GM03348 (cell line): ENCODE results near the gene CLCF1.
"Not testable (repeated sequence)": the region's sequence is repeated elsewhere in the genome, so short reads cannot be mapped to it uniquely, and the experiment has no call there.

Experiments used
- DNase-seq: peaks from one replicate; pipeline ENCODE4 v3.0.0; 2012; ENCODE audit warnings: low spot score

CLCF1 gene

DNA sequence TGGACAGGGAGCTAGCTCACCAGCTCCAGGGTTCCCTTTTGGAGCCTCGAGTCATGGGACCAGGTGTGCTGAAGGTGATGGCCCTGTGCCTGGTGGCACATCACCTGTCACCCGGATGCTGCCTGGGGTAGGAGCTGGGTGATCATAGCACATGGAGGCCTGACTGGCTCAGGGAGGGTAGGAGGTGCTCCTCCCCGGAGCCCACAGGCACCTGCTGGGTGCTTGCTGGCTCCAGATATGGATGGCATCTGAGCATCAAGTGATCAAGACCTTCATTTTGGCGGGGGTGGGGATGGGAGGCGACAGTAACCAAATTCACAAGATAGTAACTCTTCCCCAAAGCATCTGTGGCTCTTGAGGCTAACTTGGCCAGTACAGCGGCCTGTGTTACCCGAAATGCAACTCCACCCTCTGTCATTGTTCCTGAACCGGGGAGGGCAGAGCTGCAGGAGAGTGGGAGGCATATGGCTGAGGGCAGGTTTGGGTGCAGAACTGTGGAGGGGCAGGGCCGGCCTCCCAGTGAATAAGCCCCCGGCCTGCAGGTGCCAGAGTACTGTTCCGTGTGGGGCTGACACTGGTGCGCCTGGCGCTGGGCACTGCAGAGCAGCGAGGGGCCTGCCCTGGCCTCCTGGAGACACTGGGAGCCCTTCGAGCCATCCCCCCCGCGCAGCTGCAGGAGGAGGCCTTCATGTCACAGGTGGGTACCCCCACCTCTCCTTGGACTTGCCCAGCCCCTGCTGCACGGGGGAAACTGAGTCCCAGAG is 35.2 kb upstream of the CLCF1 start:
- no peak for DNase-seq

DNA sequence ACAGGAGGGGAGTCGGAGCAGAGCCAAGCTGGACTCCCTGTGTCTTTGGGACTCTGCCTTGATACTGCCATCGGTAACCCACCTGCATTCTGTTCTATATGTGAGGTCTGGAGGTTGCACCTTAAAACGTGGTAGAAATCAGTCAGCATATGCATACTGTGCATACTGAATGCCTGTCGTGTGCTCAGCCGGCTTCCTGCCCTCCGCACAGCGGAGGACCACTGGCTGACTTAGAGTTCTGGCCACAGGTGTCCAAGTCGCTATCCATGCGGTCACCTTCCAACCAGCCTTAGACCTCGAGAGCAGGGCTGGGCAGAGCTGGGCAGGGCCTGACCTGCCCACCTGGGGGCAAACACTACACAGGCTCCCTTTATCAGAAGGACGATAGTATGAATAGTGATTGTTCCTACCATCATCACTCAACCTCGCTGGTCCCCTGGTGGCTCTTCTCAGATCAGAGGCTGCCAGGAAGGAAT is 34.3 kb upstream of the CLCF1 start:
- no peak for DNase-seq

DNA sequence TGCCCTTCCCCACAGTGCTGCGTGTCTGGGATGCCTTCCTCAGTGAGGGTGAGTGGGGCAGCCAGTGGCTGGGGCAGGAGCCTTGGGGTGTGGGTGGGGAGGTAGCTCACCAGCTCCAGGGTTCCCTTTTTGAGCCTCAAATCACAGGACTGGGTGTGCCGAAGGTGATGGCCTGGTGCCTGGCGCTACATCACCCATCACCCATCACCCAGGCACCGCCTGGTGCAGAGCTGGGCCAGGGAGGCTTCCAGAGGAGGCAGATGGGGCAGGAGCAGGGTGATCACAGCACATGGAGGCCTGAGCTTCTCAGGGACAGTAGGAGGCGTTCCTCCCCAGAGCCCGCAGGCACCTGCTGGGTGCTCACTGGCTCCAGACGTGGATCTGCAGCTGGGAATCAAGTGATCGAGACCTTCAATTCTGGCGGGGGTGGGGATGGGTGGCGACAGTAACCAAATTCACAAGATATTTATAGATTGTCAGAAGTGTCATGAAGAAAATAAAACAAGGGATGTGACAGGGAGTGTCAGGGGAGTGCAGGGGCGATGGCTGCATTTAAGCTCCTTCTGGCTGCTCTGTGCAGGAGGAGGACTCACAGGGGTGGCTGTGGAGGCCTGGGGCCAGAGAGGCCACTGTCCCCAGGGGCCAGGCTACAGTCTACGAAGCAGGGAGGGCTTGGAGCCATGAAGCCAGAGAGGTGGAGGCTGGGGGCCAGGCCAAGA is 33.7 kb upstream of the CLCF1 start:
- DNase-seq: no peak

DNA sequence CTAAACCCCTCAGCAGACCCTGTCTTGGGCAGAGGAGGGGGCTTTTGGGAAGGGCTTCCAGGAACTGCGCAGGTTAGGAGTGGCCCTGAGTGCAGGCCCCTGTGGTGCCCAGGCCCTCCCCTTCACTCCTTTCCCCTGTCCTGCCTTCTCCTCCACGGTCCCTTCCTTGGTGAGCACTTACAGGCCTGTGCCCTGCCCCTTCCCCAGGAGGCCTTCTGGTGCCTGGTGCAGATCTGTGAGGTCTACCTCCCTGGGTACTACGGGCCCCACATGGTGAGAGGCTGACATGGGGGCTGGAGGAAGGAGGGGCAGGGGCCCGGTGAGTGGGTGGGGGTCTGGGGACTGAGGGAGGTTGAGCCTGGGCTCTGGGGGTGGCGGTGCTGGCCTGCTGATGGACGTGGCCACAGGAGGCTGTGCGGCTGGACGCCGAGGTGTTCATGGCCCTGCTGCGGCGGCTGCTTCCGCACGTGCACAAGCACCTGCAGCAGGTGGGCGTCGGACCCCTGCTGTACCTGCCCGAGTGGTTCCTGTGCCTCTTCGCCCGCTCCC is 33.1 kb upstream of the CLCF1 start:
- DNase-seq: no peak

DNA sequence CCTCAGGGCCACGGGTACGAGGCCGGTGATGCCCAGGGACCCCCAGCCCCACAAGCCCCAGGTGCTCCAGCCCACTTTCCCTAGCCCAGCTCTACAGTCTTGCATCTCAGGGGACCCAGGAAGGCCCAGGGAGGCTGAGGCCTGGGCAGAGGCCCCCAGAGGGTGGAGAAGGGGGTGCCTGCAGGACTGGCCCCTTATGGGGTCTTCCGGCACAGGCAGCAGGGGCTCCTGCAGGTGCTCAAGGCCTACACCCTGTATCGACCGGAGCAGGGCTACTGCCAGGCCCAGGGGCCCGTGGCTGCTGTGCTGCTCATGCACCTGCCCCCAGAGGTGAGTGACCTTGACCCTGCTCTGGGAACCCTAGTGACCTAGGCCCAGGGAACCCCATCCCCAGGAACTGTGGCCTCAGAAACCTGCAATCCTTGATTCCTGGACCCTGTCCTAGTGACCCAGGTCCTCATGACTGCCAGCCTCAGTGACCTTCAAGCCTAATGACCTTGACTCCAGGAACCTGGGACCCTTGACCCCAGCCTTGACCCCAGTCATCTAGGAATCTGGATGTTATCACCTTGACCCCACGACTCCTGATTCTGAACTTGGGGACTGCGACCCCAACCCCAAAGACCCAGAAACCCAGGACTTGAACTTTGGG is 32.4 kb upstream of the CLCF1 start:
- DNase-seq: no peak

DNA sequence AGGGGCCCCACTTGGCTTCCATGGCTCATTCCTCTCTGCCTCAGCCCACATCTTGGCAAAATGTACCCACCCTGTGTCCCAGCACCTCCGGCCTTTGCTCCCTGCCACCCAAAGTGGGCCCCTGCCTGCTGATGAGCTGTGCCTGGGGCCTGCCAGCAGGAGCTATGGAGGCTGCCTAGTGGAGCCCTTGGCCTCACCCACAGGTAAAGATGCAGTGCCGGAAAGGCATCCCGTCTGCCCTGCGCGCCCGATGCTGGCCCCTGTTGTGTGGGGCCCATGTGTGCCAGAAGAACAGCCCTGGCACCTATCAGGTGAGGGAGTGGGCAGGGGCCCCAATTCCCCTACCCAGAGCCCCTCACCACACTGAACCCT is 31.8 kb upstream of the CLCF1 start:
- DNase-seq: no peak

DNA sequence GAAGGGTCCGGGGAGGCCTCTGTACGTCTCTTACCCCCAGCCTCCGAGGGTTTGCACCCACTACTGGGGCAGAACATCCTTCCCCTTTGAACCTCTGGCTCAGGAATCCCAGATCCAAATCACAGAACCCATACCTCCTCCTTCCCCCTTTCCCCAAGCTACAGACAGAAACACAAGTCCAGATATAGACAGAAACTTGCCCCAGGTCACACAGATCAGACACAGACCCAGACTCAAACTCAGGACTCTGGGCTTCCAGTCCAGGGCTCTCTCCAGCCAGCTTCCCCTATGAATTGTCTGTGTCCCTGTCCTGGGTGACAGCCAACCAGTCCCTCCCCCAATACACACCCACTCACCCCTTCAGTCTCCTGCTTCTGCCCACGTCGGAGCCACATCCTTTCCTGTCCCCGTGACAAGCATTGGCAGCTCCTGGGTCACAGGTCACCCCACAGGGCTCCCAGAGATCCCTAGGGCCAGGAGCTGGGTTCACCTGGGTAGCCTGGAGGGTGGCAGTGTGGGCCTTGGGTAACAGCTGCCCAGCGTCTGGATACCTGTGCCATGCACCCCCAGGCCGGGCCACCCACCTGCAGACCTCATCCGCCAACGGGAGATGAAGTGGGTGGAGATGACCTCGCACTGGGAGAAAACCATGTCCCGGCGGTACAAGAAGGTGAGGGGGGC is 31.3 kb upstream of the CLCF1 start:
- DNase-seq: no peak

DNA sequence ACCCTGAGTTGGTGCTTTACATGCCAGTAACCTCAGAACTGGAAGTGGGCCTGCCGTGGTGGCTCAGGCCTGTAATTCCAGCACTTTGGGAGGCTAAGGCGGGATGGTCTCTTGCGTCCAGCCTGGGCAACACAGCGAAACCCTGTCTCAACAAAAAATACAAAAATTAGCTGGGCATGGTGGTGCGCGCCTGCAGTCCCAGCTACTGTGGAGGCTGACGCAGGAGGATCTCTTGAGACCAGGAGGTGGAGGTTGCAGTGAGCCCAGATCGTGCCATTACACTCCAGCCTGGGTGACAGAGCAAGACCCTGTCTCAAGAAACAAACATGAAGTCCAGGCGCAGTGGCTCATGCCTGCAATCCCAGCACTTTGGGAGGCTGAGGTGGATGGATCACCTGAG is 29.7 kb upstream of the CLCF1 start:
- not testable (repeated sequence) for DNase-seq

DNA sequence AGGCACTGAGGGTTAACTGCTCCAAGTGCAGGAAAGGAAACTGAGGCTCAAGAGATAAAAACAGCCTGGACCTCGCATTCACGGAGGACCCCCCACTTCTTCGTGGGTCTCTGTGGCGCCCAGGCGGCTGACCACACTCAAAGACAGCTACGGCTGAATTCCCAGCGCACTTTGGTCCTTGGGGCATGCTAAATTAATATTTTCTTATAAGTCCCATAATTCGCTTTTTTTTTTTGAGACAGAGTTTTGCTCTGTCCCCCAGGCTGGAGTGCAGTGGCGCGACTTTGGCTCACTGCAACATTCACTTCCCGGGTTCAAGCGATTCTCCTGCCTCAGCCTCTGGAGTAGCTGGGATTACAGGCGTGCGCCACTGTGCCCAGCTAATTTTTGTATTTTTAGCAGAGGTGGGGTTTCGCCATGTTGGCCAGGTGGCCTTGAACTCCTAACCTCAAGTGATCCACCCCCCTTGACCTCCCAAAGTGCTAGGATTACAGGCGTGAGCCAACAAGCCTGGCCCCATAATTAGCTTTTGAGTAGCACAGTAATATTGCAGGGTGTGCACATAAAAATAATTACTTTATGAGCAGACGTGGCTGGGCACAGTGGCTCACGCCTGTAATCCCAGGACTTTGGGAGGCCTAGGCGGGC is 28.9 kb upstream of the CLCF1 start:
- DNase-seq: not testable (repeated sequence)

DNA sequence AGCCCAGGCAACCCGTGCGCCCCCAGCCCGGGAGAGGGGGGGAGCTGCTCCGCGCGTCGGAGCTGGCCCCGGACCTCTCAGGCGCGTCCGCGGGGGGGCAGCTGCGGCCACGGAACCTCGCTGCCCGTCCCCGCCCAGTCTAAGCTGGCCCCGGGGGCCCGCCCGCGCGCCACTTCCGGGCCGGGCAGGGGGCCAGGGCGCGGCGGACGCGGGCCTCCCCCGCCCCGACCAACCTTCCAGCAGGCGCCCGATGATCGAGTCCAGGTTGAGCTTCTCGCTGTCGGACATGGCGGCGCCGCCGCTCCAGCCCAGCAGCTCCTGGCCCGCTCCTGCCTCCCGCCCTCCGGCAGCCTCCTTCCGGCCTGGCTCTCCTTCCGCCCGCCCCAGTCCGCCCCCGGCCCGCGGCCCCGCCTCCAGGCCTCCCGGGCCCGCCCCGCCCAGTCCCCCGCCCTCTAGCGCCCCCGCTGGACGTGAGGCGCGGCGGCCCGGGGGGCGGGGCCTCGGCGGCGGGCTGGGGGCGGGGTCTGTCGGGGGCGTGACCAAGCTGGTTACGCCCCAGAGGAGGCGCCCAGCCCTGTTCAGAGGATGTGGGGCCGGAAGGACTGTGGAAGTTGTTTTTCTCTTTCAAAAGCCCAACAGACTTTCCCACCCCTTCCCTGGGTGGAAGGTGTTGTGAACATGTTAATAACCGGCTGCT is 28.2 kb upstream of the CLCF1 start, which contains the start of gene PPP1CA:
Gene PPP1CA, minus strand, starts transcription at position 364 of the 697 bp plus-strand sequence. Its CDS starts 76 bp downstream, at position 288.
- peak; percentile 99 for DNase-seq

DNA sequence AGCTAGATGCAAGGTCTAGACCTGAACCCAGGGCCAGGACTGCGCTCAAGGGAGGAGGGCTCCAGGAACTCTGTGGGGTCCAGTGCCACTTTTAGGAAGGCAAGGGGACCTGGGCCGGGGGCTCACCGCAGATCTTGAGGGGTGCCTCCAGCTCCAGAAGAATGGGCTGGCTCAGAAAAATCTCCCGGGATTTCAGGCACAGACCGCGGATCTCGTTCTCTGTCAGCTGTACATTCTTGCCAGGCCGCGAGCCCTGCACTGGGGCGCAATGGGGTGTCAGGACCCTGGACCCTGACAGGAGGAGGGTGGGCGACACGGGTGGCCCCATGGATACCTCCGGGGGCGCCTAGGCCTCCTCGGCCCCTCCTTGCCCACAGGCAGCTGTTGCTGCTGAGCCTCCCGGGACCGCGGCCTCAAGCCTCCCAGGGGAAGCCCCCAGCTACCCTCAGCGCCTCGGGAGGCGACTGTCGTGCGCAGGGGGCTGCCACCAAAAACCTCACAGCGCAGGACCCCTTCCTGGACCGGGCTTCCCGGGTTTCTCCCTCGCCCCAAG is 27.6 kb upstream of the CLCF1 start:
- DNase-seq: no peak

DNA sequence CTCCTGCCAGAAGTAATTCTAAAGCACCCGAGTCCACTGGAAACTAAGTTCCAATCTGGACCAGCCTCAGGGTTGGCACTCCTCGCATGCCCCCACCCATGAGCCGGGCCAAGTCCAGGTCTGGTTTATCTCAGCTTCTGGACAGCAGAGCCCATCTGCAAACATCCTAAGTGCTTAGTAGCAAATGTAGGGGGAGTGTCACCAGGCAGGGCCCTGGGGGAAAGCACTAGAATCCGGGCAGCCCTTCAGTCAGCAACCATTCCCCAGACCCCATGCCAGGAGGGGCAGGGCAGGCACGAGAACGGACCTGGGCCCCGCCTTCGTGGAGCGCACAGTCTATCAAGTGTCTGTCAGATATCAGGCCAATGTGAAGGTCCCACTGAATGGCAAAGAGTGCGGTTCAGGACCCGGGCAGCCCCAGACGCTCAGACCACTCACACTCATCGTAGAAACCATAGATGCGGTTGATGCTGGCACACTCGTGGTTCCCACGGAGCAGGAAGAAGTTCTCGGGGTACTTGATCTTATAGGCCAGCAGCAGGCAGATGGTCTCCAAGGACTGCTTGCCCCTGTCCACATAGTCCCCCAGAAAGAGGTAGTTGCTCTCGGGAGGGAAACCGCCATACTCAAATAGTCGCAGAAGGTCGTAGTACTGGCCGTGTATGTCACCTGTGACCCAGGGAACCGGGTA is 27.0 kb upstream of the CLCF1 start:
- DNase-seq: no peak

DNA sequence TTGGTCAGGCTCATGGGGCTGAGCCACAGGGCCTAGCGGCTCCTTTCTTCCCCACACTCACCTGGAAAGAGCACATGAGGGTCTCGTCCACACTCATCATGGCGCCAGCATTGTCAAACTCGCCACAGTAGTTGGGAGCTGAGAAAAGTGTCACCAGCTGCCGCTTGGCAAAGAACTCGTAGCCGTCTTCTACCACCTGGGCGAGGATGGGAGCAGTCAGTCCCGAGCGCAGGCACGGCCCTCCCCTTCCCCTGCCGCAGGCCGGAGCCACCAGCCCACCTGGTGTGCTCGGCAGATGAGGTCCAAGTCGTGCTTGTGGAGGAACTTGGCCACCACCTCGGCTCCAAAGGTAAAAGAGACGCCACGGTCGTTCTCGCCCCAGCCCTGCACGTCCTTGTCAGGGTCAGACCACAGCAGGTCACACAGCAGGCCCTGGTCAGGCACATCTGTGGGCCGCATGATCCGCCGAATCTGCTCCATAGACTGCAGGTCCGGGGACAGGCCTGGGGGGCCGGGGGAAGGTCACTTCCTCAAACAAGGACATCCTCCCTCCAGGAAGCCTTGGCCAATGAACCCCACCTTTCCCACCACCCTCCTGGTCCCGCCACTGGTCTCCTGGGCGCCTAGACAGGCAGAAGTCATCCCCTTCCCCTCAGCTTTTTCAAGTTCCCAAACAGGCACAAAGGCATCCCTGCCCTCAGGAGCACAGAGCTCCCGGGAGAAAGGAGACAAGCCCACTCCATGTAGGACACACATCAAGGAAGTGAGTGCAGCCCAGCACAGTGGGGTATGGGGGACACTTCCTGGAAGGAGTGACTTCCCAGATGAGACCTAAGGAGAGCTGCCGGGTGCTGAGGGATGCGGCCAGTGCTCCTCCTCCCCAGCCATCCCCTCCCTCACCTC is 25.5 kb upstream of the CLCF1 start:
- DNase-seq: no peak

DNA sequence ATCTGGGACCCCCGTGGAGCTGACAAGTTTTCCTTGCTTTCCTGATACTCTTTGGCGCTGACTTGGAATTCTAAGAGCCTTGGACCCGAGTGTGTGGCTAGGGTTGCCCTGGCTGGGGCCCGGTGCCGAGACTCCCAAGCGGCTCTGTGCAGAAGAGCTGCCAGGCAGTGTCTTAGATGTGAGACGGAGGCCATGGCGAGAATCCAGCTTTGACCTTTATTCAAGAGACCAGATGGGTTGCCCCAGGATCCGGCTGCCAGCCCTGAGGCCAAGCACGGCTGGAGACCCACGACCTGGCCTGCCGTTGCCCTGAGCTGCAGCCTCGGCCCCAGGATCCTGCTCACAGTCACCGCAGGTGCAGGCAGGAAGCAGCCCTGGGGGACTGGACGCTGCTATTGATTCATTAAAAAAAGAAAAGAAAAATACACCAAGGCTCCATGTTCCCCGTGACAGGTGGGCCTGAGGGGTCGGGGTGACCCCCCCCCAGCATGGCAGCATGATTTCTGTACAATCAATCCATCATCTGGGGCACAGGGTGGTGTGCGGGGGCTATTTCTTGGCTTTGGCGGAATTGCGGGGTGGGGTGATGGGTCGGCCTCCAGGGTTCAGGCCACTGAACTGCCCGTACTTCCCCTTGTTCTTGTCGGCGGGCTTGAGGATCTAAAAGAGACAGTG is 24.7 kb upstream of the CLCF1 start:
- no peak for DNase-seq

DNA sequence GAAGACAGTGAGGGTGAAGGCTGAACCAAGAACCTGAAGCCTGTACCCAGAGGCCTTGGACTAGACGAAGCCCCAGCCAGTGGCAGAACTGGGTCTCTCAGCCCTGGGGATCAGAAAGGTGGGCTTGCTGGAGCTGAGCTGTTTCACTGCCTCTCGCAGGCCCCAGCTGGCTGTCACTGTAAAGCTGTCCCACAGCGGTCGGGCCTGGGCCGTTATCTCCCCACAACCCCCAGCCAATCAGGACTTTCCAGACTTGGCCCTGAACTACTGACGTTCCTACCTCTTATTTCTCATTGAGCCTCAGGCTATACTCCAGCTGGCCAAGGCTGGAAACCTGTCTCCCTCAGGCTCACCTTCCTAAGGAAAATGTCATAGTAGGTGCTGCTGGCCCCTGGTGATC is 24.1 kb upstream of the CLCF1 start:
- DNase-seq: no peak

DNA sequence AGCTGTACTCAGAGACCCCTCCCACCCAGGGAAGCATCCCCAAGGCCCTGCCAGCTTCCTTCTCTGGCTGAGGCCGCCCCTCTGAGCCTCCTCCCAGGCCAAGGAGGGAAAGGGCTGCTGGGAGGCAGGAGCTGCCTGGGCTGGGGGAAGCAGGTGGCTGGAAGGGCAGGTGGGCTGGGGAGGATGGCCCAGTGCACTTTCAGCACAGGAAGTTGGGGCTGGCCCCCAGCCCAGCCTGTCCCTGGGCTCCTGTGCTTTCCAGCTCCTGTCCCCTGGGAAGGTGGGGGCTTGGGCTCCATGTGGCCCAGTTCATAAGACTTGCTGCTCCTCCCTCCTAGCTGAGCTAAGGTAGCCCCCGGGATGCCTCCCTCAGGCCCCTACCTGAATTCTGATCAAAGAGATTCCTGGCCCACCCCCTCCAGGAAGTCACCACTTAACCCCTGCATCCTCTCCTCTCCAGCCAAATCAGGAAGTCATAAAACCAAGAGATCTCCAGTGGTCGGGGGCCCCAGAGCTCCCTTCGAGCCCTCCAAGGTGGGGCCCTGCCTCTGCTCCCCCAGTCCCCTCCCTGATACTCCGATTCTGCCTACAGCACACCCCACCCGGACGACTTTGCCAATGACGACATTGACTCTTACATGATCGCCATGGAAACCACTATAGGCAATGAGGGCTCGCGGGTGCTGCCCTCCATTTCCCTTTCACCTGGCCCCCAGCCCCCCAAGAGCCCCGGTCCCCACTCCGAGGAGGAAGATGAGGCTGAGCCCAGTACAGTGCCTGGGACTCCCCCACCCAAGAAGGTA is 23.4 kb upstream of the CLCF1 start:
- no peak for DNase-seq

DNA sequence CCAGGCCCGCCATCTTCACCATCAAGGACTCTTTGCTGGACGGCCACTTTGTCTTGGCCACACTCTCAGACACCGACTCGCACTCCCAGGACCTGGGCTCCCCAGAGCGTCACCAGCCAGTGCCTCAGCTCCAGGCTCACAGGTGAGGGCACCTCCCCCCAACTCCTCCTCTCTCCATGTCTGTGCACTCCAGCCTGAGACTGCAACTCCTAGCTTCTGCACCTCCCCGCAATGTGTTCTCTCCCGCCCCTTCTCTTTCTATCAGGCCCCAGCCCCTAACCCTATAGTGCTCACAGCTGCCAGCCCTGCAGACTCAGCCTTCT is 22.8 kb upstream of the CLCF1 start:
- no peak for DNase-seq
